ENCODE measurements around the gene AMBRA1. TPM values are rescaled to one million over a fixed set of nuclear protein-coding genes. Genes with fewer than 3 reads are reported as not detected.

Gene AMBRA1
- total and polyA plus RNA-seq, 12 donors, result 5.2 to 23.3 (median 16.0) TPM

DNA sequence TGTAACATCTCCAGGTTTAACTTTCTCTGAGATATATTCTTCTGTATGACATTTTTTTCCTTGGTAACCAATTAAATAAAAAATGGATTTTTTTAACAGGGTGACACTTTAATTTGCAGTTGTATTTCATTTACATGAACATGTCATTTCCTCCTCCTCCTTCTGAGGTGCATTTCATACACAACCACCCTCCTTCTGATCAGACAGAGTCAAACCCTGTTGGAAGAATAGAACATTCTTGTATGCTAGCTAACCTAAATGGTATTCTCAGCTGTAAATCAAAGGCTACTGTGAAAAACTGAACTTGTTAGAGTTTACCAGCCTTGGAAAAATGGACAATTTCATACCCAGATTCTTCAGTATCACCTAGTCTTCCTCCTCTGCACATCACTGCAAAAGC lies 149.5 kb downstream of the AMBRA1 start:
- intact Hi-C loops (cut with DNase I), result no loop called here
- no peak for TF ChIP-seq CTCF (IDR thresholded peaks at IDR 0.05)
- DNase-seq, result no peak

DNA sequence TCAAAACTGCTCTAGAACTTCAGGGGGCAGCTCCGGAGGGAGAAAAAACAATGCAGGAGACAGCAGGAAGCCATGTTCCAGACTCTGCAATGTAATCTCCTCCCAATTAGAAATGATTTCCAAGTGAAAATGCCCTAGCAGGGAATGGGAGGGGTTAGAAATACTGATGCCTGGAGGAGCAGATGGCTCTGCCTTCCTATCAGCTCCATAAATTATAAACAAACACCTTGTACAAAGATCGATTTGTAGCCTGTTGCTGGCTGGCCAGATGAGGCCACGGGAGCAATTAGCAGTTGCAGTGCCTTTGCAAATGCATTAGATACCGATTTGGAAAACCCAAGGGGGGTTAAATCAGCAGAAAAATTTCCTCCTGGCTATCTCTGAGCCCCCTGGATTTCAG lies 155.6 kb downstream of the AMBRA1 start:
- no peak for TF ChIP-seq CTCF (IDR thresholded peaks at IDR 0.05)

More for the DNA sequence above, 149.5 kb downstream of the AMBRA1 start:
- Histone ChIP-seq H3K36me3 (peaks cover 0 to 38% (median 0%) of the 10 kb centered on the region in 9 donors), H3K27me3 (no peaks in the 10 kb centered on the region), H3K9me3 (no peaks in the 10 kb centered on the region), H3K4me1 (peaks cover 6 to 39% (median 22%) of the 10 kb centered on the region in 9 donors), H3K4me3 (no peak overlapping the region), H3K27ac (no peak overlapping the region)
- ATAC-seq, result no peak

DNA sequence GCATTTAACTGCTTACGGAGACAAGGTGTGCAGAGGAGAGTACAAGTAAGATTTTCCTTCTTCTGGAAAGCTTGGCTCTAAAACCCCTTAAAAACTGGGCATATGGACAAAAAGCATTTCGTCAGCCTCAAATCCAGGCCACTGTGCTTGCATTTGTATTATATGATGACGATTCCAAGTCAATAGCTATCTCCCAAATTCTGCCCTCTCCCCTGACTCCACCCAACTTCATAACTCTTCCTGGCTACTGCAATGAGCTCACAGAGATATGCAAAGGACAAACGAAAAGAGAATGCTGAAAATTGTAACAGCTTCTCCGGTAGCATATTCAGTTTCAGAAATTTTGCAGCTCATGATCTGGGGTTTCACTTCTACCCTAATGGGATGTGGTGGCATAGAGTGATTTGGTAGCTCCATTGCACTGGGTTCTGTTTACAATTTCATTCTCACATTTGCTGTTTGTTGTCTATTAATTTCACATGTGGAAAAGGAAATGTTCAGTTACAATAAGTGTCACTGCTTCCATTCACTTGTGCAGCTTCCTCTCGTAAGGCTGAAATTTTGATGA lies 156.6 kb downstream of the AMBRA1 start:
- Histone ChIP-seq H3K4me1 (peaks cover 0 to 41% (median 13%) of the 10 kb centered on the region in 9 donors), H3K27ac (peak overlapping the region in 1 of 10 donors; percentile 6), H3K4me3 (no peak overlapping the region), H3K9me3 (no peaks in the 10 kb centered on the region), H3K27me3 (no peaks in the 10 kb centered on the region), H3K36me3 (peaks cover 0 to 53% (median 5%) of the 10 kb centered on the region in 9 donors)
- no peak for DNase-seq
- TF ChIP-seq CTCF (IDR thresholded peaks at IDR 0.05), result no peak
- intact Hi-C loops (cut with DNase I), result loop anchor here in 1 of 10 donors (5.0 kb wide), 1 partner anchor 100 kb away; no protein-coding TSS in a partner anchor
- ATAC-seq, result peak in 1 of 8 donors; percentile 24
- 66 to 72% methylated on average over 6 of the region's 6 CpGs for WGBS, 2 donors

More for the DNA sequence above, 155.6 kb downstream of the AMBRA1 start:
- WGBS, 2 donors, result 52 to 55% methylated on average over 4 of the region's 4 CpGs
- DNase-seq (no peak), ATAC-seq (no peak)
- Histone ChIP-seq H3K4me3 (no peak overlapping the region), H3K4me1 (peaks cover 0 to 41% (median 13%) of the 10 kb centered on the region in 9 donors), H3K27me3 (no peaks in the 10 kb centered on the region), H3K9me3 (no peaks in the 10 kb centered on the region), H3K27ac (no peak overlapping the region), H3K36me3 (peaks cover 0 to 53% (median 5%) of the 10 kb centered on the region in 9 donors)
- intact Hi-C loops (cut with DNase I), result loop anchor here in 1 of 10 donors (5.0 kb wide), 1 partner anchor 99 kb away; no protein-coding TSS in a partner anchor

DNA sequence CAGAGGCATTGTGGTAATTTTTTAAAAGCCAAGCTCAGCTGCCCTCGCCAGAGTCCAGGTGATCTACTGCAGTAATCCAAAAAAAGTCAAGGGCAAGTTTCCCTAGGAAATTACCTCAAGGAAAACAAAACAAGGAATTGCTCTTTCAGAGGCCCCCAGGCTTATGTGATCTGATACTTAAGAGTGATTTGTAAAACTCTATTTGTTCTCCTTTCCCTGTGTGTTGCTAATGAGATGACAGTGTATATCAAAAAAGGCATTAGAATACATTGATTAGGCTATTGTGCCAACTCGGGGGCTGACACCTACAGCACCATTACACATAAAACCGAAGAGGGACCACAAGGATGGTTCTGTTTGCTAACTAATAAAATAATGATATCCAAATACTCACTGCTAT lies 157.7 kb downstream of the AMBRA1 start:
- Histone ChIP-seq H3K4me3 (no peak overlapping the region), H3K27ac (no peak overlapping the region), H3K4me1 (peaks cover 0 to 41% (median 13%) of the 10 kb centered on the region in 9 donors), H3K9me3 (no peaks in the 10 kb centered on the region), H3K27me3 (no peaks in the 10 kb centered on the region), H3K36me3 (peaks cover 0 to 53% (median 9%) of the 10 kb centered on the region in 9 donors)
- ATAC-seq, result no peak
- intact Hi-C loops (cut with DNase I), result loop anchor here in 1 of 10 donors (5.0 kb wide), 1 partner anchor 101 kb away; no protein-coding TSS in a partner anchor
- DNase-seq, result no peak
- 75 to 82% methylated on average over 3 of the region's 3 CpGs for WGBS, 2 donors
- TF ChIP-seq CTCF (IDR thresholded peaks at IDR 0.05), result no peak
